ENCODE data around the gene FGF16.
"Not testable (repeated sequence)": the region's sequence is repeated elsewhere in the genome, so short reads cannot be mapped to it uniquely, and the experiment has no call there.

FGF16 gene

DNA sequence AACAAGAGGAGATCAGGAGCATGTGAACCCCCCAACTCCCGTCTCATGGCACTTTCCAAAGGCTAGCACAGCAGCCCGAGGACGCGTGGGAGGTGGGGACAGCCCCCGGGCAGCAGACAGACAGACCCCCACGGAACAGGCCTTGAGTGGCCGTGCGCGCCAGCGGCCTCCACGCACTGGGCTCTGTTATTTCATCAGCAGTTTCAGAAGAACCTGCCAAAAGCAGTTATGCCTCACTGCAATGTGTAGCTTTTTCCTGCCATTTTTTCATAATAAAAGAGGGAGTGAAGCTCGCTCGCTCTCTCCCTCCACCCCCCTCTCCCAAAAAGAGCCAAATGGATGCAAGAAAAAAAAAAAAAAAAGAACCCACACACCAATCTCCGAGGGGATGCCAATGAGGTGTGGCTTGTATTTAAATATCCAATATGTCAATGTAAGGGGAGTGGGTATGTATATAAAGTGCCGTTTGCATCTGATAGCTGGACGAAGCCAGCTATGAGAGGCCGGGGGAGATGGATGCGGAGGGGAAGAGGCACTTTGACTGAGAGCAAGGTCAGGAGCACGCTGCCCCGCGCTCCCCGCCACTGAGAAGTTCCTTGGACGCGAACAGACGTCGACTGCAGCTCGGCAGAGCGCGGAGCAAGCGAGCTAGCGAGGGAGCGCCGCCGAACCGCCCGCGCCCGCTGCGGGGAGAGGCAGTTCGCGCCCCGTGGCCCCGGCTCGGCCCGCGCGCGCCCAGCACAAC is at the start of gene FGF16:
FGF16 (plus strand) TSS at position 482 of the 745 bp plus-strand sequence. CDS start 286 bp downstream, outside the sequence.
- peak; percentile 23 for DNase-seq (ENCODE audit: low spot score)

DNA sequence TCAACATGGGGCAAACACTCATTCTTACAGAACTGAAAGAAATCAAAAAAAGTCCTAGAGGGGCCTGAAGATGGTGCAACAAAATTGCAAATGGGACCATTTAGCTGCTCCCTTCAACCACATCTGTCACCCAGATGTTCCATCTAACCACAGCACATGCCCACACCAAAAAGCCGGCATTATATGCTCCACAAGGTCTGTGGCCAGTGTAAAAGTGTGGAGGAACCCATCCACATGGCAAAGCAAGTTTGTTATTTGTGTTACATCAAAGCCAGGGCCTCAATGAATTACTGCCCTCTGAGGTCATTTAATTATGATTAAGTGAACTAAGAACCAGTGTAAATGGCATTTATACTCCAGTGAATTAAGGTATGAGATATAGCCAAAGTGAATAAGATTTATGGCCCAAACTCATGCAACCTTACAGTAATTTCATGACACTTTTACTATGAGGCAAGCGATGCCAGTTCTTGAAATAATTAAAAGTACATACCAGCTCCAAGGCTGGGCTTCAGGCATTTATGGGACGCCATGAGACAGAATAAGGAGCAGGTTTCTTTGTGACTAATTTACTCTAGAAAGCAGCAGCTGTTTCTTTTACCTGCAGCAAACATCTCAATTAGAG is 48.7 kb upstream of the FGF16 start:
- no peak for DNase-seq (ENCODE audit: low spot score)

DNA sequence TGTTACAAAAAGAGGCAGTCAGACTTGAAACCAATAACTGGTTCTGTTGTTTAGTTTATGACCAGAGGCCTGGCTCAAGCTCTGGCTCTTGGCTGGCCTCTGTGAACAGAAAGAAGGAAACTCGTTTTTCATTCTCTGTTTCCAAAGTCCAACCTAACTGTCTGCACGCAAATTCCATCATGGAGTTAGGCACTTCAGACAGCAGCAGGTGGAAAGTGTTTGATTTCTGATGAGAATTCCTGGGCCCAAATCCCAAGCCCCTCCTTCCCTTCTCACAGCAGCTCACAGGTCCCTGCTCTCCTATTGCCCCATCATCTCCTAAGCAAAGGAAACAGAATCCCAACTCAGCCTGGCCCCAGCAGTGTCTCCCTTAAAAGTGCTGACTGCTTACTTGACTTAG is 42.8 kb upstream of the FGF16 start:
- DNase-seq (ENCODE audit: low spot score), result no peak

DNA sequence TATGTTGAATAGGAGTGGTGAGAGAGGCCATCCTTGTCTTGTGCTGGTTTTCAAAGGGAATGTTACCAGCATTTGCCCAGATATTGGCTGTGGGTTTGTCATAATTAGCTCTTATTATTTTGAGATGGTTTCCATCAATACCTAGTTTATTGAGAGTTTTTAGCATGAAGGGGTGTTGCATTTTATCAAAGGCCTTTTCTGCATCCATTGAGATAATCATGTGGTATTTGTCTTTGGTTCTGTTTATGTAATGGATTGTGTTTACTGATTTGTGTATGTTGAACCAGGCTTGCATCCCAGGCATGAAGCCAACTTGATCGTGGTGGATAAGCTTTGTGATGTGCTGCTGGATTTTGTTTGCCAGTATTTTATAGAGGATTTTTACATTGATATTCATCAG is 39.4 kb upstream of the FGF16 start:
- DNase-seq (ENCODE audit: low spot score), result not testable (repeated sequence)

DNA sequence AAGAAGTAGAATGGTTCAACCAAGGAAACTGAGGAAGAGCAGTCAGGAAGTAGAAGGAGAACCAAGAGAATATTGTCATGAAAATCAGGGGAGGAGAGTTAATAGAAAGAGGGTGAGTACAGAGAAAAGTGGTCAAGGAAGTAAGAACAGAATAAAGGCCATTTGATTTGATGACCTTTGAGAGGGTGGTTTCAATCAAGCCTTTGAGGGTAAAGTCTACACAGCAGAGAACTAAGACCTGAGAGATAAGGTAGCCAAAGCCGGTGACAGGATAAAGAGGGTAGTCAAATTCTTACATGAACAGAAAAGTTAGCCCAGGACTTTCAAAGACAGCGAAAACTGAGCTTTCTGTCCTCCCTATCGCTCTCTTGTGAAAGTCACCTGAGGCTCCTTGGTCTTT is 34.6 kb upstream of the FGF16 start:
- DNase-seq (ENCODE audit: low spot score), result no peak

DNA sequence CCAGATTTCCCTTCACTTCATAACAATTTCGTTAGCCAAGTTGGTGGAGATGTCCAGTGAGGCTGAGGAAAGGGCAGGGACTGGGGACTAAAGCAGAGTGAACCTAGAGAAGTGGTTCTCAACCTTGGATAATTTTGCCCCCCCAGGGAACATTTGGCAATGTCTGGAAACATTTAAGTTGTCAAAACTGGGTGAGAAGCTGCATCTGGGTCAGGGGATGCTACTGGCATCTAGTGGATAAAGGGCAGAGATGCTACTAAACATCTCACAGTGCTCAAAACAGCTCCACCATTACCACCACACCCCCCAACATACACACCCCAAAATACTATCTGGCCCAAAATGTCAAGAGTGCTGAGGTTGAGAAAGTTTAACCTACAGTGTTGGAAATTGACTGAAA is 32.0 kb upstream of the FGF16 start:
- DNase-seq (ENCODE audit: low spot score), result peak; percentile 7

DNA sequence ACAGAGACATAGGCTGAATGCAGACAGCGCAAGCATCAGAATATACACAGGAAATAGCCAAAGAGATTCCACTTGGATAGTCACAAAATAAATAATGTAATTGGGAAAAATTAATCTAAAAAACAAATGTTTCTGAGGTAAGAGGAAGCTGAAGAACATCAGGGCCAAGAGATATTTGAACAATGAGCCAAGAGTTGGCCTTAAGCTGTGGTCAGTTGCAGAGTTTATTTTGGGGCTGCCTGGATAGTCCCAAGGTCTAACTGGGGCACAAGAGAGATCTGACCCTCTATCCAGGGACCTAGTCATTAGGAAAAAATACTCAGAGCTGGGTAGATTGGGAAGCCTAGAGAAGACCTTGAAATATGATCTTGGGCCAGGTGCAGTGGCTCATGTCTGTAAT is 31.3 kb upstream of the FGF16 start:
- DNase-seq (ENCODE audit: low spot score), result no peak

DNA sequence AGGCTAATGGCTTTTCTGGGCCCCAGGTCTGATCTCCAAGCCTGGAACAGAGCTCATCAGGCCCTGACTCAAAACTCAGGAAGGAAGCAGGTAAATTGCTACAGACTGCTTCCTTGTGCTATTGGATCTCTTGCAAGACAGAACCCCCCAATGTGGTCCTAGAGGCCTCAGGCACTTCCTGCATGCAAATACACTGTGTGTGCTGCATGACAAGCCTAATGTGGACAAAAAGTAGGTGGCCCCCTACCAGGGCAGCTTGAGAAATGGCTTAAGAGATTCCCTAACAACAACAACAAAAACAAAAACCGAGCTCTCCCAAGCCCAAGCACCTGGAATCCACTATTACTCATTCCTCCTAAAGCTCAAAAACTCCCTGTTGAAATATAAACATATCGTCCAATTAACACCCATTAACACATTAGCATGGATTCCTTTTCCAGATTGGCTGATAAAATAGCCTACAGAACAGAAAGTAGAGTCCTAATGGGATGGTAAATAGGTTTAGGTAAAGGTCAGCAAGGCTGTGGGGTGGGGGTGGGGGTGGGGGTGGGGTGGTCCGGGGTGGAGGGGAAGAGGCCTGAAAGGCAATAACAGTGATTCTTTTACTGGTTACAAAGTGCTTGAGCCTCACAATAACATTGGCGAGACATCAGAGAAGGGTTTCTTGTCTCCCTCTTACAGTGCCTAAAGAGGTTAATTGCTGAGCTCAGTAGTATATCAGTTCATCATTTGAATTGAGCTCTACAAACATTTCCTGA is 24.1 kb upstream of the FGF16 start:
- peak; percentile 22 for DNase-seq (ENCODE audit: low spot score)

DNA sequence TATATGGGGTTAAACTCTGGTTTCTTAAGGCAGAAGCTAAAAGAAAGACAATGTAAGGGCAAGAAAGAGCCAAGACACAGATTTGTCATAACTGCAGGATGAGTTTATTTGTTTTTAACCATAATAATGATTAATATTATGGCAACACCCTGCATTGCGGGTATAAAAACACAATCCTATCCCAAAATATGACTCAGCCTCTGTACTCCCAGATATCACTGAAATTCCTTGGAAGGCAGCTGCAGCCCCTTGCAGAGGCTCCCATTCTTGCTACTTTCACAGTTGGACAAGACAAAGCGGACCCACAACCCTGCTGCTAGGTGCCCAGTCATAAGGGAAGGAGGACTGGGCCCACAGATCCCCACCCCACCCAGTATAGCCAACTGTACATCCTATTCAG is 20.4 kb upstream of the FGF16 start:
- DNase-seq (ENCODE audit: low spot score), result no peak

DNA sequence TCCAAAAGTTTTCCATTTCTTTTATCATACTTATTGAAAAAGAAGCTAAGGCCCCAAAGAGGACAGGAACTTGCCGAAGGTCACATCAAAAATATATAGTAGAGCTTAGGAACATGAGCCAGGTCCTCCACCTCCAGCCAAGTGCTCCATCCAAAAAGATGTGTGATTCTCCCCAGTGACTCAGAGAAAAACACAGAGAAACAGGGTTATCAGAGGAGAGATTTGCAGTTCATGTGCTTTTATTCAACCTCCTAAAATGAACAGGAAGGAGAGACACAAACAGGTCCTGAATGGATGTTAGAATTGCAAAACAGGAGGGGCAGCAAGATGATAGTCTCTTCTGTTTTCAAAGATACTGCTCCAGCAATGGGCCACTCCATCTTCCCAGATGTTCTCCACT is 19.6 kb upstream of the FGF16 start:
- no peak for DNase-seq (ENCODE audit: low spot score)

DNA sequence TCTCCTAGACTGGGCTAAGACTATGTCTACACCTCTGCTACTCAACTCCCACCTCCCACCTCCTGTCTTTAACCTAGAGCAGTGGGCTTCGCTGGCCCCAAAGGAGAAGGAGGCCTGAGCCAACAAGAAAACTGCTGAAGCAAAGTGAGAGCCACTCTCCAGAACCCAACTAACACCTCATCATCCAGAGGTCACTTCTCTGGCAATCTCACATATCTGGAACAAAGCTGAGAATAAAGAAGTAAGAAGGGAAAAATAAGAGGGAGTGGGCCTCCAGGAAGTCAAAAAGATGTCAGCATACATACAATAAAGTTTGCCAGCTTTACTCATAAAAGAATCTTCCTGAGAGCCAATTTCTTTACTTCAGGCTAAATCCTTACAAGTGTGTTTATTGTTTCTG is 18.6 kb upstream of the FGF16 start:
- no peak for DNase-seq (ENCODE audit: low spot score)

DNA sequence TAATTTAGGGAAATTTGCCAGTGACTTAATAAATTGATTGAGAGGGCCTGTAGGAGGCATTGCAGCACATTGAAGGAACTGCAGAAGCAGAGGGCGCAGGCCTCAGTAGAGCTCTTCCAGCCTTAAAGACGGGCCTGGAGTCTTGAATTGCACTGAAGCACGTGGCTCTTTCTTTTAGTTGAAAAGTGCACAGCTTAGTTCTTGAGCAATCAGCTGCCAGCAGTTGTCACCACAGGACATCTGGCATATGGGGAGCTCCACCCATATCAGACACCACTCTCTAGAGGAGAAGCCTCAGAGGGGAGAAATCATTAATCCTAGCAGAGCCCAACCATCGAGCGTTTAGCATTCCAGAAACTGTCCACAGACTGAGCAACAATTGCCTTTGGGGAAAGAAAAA is 16.0 kb upstream of the FGF16 start:
- no peak for DNase-seq (ENCODE audit: low spot score)

DNA sequence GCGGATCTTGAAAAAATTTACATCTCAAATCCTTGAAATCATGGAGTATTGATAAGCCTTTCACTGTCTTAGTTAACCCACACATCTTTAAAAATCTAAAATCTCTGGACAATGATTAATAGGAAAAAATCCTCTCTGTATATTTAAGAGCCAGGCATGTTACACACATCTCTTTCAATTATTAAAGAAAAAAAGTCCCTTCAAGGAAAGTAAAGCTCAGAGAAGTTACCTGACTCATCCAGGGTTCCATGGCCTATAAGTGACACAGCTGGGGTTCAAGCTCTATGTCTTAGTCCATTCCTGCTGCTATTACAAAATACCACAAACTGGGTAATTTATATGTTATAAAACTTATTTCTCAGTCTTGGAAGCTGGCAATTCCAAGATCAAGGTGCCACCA is 14.2 kb upstream of the FGF16 start:
- DNase-seq (ENCODE audit: low spot score), result no peak

DNA sequence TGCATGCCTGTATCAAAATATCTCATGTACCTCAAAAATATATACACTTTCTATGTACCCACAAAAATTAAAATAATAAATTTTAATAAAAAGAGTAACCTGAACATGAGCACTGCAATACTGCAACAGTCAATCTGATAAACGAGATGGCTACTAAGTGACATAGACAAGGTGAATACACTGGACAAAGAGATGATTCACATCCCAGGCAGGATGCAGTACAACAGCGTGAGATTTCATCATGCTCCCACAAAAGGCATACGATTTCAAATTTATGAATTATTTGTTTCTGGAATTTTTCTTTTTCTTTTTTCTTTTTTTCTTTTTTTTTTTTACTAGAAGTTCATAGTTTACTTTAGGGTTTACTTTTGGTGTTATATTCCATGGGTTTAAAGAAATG is 12.2 kb upstream of the FGF16 start:
- DNase-seq (ENCODE audit: low spot score), result no peak

DNA sequence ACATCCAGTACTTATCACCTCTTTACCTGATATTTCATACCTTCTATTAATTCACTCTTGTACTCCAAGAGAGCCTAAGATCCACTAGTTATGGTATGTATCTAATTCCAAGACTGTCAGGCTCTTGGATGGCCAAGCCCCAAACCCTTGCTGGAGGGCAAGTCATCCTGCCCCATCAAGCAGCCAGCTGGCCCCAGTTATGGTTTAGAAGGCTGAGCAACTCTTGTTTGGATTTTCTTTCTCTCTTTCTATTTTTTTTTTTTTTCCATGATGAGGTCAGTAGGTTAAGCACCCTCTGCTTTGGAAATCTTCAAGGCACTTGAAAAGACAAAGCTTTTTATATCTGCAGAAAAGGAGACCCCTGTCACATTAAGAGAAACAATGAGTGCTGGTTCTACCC is 10.9 kb upstream of the FGF16 start:
- DNase-seq (ENCODE audit: low spot score), result no peak

DNA sequence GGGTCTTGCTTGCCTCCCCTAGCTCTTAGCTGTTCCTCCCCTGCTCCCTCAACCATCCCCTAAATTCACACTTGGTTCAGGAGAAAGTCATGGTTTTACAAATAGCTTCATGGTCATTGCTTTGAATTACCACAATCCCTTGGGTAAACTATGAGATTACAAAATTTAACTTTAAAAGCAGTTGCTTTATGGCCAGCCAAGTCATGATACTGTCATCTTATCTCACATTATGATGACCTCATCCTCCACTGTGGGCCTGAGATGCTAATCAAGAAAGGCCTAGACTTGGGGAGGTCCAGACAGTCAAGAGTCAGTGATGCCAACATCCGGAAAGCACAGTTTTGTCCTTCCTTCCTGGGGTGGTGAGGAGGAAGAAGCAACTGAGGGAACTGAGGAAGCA is 10.5 kb upstream of the FGF16 start:
- DNase-seq (ENCODE audit: low spot score), result no peak

DNA sequence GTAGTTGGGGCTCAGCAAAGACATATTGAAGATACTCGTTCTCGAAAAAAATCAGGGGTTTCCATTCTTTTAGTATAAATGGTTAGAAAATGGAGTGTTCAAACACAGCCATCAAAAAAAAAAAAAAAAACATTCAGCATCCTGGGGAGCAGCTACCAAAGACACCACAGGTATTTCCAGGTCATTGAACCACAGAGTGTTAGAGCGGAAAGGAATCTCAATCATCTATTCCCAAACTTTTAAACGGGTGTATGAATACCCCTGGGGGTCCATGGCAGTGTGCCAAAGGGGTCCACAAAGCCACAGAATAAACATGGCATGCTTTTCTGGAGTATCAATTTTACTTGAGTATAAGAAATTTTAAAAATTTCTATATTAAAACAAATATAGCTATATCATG is 6.9 kb upstream of the FGF16 start:
- no peak for DNase-seq (ENCODE audit: low spot score)

DNA sequence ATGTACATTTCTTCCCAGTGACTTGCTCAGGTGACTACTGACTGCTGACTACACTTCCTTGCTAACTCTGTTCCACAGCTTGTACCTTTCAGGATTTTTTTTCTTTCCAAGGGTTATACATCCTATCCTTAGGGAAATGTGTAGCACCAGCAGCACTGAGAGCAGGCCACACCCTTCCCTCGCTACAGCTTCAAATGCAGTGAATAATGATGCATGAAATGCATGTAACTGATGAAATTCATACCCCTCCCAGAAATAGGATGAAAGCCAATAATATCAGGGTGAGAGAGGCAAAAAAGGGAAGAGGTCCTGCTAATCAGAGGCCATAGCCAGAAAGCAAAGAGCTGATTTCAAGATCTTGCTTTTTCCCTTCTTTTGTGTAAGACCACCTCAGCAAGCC is 6.2 kb upstream of the FGF16 start:
- no peak for DNase-seq (ENCODE audit: low spot score)

DNA sequence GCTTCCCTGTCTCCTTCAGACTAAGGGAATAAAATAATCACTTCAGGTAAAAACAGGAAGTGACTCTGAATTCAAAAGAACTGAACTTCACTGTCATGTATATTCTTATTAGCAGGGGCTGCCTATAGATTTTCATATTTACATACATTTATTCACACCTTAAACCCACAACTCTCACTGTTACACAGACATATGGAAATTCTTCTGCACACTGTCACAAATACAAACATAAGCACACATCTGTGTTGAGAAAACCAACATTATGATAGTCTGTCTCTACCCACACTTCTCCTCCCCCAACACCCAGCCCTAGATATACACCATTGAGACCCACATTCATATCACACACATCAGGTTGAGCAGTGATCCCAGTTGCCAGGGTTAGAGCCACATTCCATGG is 5.7 kb upstream of the FGF16 start:
- DNase-seq (ENCODE audit: low spot score), result no peak

DNA sequence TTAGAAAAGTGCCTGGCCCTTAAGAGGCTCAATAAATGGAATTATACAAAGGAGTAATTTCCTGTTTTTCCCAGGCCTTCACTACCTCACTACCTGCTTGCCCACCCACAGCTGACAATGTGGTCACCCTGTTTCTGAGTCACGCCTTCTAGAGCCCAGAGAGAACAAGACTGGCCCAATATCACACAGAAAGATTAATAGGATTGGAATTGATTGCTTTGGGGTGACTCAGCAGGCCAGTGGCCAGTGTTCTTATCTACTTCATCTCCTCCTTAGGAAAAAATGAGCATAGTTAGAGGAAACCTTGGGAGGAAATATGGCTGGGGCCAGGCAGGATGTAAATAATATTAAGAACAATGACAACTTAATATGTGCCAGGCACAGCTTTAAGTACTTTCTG is 4.5 kb upstream of the FGF16 start:
- no peak for DNase-seq (ENCODE audit: low spot score)

DNA sequence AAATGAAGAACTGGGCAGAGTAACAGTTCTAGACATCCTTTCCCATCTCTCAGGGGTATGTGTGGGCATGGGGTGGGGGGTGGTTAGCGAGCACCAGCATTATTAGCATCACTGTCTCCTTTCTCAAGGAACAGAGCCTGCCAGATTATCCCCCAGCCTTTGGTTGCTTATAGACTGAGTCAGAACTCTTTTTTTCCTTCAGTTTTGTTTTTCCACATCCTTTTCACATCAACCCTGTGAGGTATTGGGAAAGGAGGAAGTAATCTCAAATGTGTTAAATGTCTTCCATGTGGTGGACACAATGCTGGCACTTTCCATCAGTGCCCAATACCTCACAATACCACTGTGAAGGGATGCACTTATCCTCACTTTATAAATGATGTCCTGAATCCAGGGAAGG is 3.1 kb upstream of the FGF16 start:
- DNase-seq (ENCODE audit: low spot score), result no peak

DNA sequence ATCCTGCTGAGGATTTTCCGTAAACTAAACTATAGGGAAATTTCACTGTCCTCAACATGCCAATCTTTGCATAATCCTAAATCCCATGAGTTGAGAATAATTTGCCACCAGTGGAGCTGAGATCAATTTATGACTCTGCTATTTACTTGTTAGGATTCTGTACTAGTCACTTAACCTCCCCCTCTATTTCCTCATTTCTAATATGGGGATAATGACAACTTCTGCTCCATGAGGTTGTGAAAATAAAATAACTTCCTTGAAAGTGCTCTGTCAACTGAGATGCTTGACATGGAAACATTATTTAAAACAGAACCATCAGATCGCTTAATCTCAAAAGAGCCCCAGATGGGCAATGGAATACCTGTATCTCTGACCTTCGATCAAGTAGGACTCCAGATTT is 2.6 kb upstream of the FGF16 start:
- DNase-seq (ENCODE audit: low spot score), result no peak

DNA sequence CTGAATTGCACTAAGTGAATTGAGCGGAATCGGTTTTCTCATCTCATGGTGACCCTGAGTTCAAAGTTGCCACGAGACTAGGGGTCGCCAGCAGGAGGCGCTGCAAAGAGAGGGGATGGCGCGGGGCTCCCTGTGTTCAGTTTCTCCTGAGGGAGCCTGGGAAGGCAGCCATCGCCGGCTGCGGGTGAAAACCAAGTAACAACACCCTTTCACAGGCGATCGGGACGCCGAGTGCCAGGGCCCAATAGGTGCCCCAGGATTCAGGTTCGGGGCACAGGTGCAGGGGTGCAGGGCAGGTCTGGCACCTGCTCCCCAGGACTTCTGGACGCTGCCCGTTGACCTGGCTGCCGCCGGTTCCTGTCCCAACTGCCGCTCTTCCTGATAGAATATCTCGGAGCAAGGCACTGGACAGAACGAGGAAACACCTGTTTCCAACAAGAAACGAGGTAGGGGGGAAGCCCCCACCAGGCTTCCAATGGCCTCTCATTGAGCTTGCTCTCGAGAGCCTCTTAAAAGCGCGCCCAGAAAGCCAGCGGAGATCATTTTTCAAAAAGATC is 1.1 kb upstream of the FGF16 start:
- peak; percentile 42 for DNase-seq (ENCODE audit: low spot score)

Measured in iPS-NIHi11 (cell line).